GM12878 (cell line): ENCODE data around the gene MUSTN1. TPM values are rescaled to one million over a fixed set of nuclear protein-coding genes. Genes with fewer than 3 reads are reported as not detected.

Source experiments
- ATAC-seq: fragments of 200-7000 bp; cut with Tn5 transposase; 3 replicates; pipeline ENCODE4 v1.9.1; 2020; ENCODE audit warnings: mild to moderate bottlenecking, moderate library complexity
- BruUV-seq: library from RNA; stranded (reverse); fragments of 400-500 nt; replicated peaks from 2 replicates; lab custom pipeline; 2021; lab: Mats Ljungman, UMichigan
- CTCF ChIA-PET: fragments of 300-600 bp; sonication (Branson Sonifier 250); formaldehyde crosslinking; extraction: SDS; loops from one replicate; lab custom pipeline; 2021; ENCODE audit warnings: inconsistent platforms; lab: Yijun Ruan, JAX
- POLR2A ChIA-PET: fragments of 350-600 bp; formaldehyde crosslinking; extraction: SDS; loops from one replicate; lab custom pipeline; 2021; ENCODE audit warnings: inconsistent platforms; lab: Charles Lee
- RAD21 ChIA-PET: fragments of 300-600 bp; sonication (Branson Sonifier 250); formaldehyde crosslinking; loops from one replicate; lab custom pipeline; 2023; ENCODE audit warnings: antibody characterized with exemption; ENCODE audit not compliant: unreplicated experiment; lab: Charles Lee
- SMC1A ChIA-PET: fragments of 300-600 bp; sonication (Branson Sonifier 250); formaldehyde crosslinking; loops from one replicate; lab custom pipeline; 2023; ENCODE audit not compliant: unreplicated experiment, uncharacterized antibody; lab: Charles Lee
- DNase-seq: peaks from one replicate; pipeline ENCODE4 v3.0.0-alpha.2; 2011; ENCODE audit warnings: low read depth, low spot score
- FAIRE-seq: peaks from 3 replicates; lab custom pipeline; 2011; peaks lifted over from hg19 to GRCh38; lab: Jason Lieb, UNC
- H2AFZ ChIP-seq: 2 replicates; pipeline ENCODE4 v1.6.0; 2011; ENCODE audit warnings: low read depth, low read length, control low read depth; ENCODE audit not compliant: control insufficient read depth
- H3K27ac ChIP-seq: 2 replicates; pipeline ENCODE4 v1.5.1; 2011; ENCODE audit warnings: control low read depth; ENCODE audit not compliant: control insufficient read depth, insufficient read depth
- H3K27me3 ChIP-seq, 2 experiments: replicated peaks in 1 of 2; 2 replicates each; pipeline versions ENCODE4 v1.6.0 to v1.6.1; 2011; ENCODE audit warnings: low read length in 1 of 2; ENCODE audit not compliant: control insufficient read depth in 2 of 2, insufficient read depth in 2 of 2
- H3K36me3 ChIP-seq, 2 experiments: 2 replicates each; pipeline ENCODE4 v1.5.1; 2011; ENCODE audit warnings: low read length in 1 of 2; ENCODE audit not compliant: control insufficient read depth in 2 of 2, insufficient read depth in 2 of 2
- H3K4me1 ChIP-seq: 2 replicates; pipeline ENCODE4 v1.6.1; 2011; ENCODE audit warnings: mild to moderate bottlenecking, low read length, moderate library complexity, mixed read lengths; ENCODE audit not compliant: control insufficient read depth, insufficient read depth
- H3K4me2 ChIP-seq: 2 replicates; pipeline ENCODE4 v1.6.0; 2011; ENCODE audit warnings: control low read depth; ENCODE audit not compliant: control insufficient read depth, insufficient read depth
- H3K4me3 ChIP-seq: fragments of 200-600 bp; sonication (generic); 2 replicates; pipeline ENCODE4 v1.5.1; 2016
- H3K79me2 ChIP-seq: 2 replicates; pipeline ENCODE4 v1.6.0; 2011; ENCODE audit warnings: low read length; ENCODE audit not compliant: control insufficient read depth, insufficient read depth
- H3K9ac ChIP-seq: 2 replicates; pipeline ENCODE4 v1.8.0; 2011; ENCODE audit warnings: low read length, control low read depth, mixed read lengths; ENCODE audit not compliant: control insufficient read depth, insufficient read depth
- H3K9me3 ChIP-seq: replicated peaks from 3 replicates; pipeline ENCODE4 v1.5.1; 2011; ENCODE audit warnings: mild to moderate bottlenecking, low read length; ENCODE audit not compliant: control insufficient read depth, insufficient read depth
- H4K20me1 ChIP-seq: 2 replicates; pipeline ENCODE4 v1.6.0; 2011; ENCODE audit not compliant: control insufficient read depth, insufficient read depth
- ATF7 ChIP-seq: fragments of 450-650 bp; IDR thresholded peaks from 2 replicates; pipeline ENCODE4 v1.6.1; 2016; ENCODE audit warnings: low read depth, mild to moderate bottlenecking
- CUX1 ChIP-seq: IDR thresholded peaks from 2 replicates; pipeline ENCODE4 v1.6.1; 2012; ENCODE audit warnings: improper control_type of control experiment, low read depth, low read length; ENCODE audit not compliant: insufficient replicate concordance
- RB1 ChIP-seq: fragments of 450-650 bp; formaldehyde crosslinking; IDR thresholded peaks from 2 replicates; pipeline ENCODE4 v1.6.1; 2017; ENCODE audit warnings: mild to moderate bottlenecking, borderline replicate concordance
- RBBP5 ChIP-seq: fragments of 200-600 bp; sonication (generic); conservative IDR thresholded peaks from 2 replicates; pipeline ENCODE4 v1.6.1; 2016
- SKIL ChIP-seq: fragments of 450-650 bp; IDR thresholded peaks from 2 replicates; pipeline ENCODE4 v1.6.1; 2017; ENCODE audit warnings: mild to moderate bottlenecking, low read depth, inconsistent platforms; ENCODE audit not compliant: poor library complexity, severe bottlenecking
- SMAD1 ChIP-seq: fragments of 450-650 bp; IDR thresholded peaks from 2 replicates; pipeline ENCODE4 v1.6.1; 2018; ENCODE audit warnings: mild to moderate bottlenecking, low read depth; ENCODE audit not compliant: partially characterized antibody
- TCF3 ChIP-seq: IDR thresholded peaks from 2 replicates; pipeline ENCODE4 v1.6.1; 2012; ENCODE audit warnings: low read depth, mild to moderate bottlenecking, low read length, borderline replicate concordance; ENCODE audit not compliant: insufficient read depth
- WGBS: methylation state at CpG from one replicate; pipeline ENCODE4 v1.1.6; 2016; ENCODE audit warnings: low lambda C conversion rate; ENCODE audit not compliant: insufficient replicate concordance, insufficient coverage; ENCODE audit errors: missing lambda C conversion rate; 5-methylcytosine and 5-hydroxymethylcytosine counted together
- in situ Hi-C: fragments of 300-500 bp; cut with MboI; formaldehyde crosslinking; loops from 9 replicates; pipeline ENCODE4 v1.14.3; 2018; ENCODE audit warnings: mixed read lengths
- intact Hi-C: fragments of 100-400 bp; cut with micrococcal nuclease; formaldehyde crosslinking; loops from one replicate; pipeline ENCODE4 v1.14.2; 2022; ENCODE audit not compliant: unreplicated experiment
- polyA plus RNA-seq, 11 experiments: library from polyadenylated mRNA; depleted of rRNA in 4 of 11; unstranded in 6 of 11; stranded (reverse) in 5 of 11; fragments of >200 nt; fragmentation: Nextera tagmentation in 4 of 11; fragmentation: Illumina TruSeq in 1 of 11; extraction: Ambion mirVana in 4 of 11; extraction: Trizol in 1 of 11; gene quantifications; 1 replicate in 1 of 11; 2 replicates in 10 of 11; pipeline versions ENCODE4 v1.2.1 to v1.2.3, GENCODE V29; 2011 to 2016; ENCODE audit warnings: inconsistent platforms in 2 of 11, missing spikeins in 2 of 11, low read depth in 1 of 11
- total RNA-seq, 4 experiments: library from RNA; depleted of rRNA in 3 of 4; stranded (reverse); fragments of >200 nt in 3 of 4; fragmentation: Illumina TruSeq in 1 of 4; extraction: Trizol in 1 of 4; gene quantifications; 2 replicates each; pipeline versions ENCODE4 v1.2.1 to v1.2.3, GENCODE V29; 2013 to 2021

Gene MUSTN1
- total and polyA plus RNA-seq, 10 of the 15 experiments (the other 5 are each of a cell fraction or from before 2014, with no cell fraction given): 0.35 to 4.5 (median 1.2) TPM; not detected in 2

DNA sequence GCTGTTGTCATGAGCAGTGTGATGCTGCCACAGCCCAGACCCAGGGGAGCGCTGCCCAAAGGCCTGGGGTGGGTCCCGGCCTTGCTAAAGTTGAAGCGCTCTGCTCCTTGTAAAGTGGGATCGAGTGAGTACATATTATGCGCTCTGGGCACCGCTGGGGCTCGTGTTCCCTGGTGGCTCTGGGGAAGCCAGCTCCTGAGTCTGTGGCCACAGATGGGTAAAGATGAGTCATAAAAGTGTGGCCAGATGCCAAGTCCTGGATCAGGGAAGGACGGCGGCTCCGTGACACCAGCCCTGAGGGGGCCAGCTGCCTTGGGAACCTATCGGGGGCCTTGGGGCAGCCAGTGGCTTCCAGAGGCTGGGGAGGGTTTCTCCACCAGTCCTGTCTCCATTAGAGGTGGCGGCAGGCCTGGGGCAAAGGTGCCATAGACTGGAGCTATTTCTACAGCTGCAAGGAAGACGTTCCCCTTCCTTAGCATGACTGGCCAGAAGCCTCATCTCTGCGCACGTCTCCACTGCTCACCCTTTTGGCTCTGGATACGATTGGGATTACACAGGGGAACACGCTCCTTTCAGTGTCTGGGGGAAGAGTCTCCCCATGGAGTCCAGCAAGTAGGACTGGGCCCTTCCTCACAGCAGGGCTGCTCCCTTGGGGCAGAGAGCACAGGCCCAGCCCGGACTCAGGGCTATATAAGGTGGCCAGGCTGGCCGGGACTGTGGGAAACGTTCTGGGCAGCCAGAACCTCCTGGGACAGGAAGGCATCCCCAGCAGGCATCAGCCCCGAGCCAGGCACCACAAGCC lies 3.1 kb downstream of the MUSTN1 start (continued):
- no peak for TF ChIP-seq SKIL

DNA sequence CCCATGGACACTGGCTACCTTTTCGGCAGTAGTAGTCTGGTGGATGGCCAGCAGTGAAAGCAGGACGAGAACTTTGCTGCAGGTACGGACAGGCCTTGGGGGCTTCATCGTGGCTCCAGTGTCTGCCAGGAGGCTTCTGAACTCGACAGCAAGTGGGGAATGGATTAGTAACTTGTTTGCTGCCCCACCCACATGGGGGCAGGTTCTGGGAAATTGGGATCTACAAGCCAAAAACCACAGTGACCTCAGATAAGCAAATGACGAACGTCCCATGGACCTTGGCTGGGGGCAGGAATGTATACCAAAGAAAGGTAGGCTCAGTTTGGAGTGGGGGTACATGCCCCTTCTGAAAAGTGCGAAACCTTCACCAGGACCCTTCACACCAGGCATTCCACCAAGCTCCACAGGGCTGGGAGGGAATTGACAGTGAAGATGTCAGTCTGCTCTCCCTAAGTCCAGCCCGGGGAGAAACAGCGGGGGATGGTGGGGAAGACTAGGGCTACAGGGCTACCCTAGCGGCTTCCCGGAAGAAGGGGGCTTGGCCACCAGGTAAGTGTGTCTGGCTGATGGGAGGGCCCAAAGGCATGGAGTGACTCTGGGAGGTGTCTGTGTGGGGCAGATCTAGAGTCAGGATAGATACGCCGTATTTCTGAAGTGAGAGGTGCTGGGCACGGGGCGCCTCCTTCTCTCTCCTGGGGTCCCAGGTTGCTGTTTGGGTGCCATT lies 4.1 kb downstream of the MUSTN1 start, which contains the start of gene ITIH4:
TSS of gene ITIH4 (minus strand) at position 138 of the 724 bp plus-strand sequence. CDS start at position 108, 30 bp downstream.
- Histone ChIP-seq H3K9ac (no peak within 1 kb of the TSS), H3K27ac (no peak within 1 kb of the TSS), H3K27me3 (no peaks in the 10 kb centered on the region), H3K4me3 (no peak within 1 kb of the TSS), H4K20me1 (no peaks in the 10 kb centered on the region), H3K4me2 (no peak within 1 kb of the TSS), H3K4me1 (no peaks in the 10 kb centered on the region), H3K36me3 (no peaks in the 10 kb centered on the region; a peak in 2 of 4 replicates), H3K79me2 (no peaks in the 10 kb centered on the region), H2AFZ (no peak within 1 kb of the TSS), H3K9me3 (no peaks in the 10 kb centered on the region)
- ChIA-PET SMC1A (no interaction called here), POLR2A (no interaction called here), RAD21 (no interaction called here), CTCF (no interaction called here)
- no peak for ATAC-seq
- no TSS peak for BruUV-seq
- intact Hi-C loops (no loop called here), in situ Hi-C loops (no loop called here)
- WGBS: 83% methylated on average over 16 of the region's 16 CpGs
- TF ChIP-seq ATF7 (no peak), CUX1 (no peak), RBBP5 (no peak), TCF3 (no peak), SMAD1 (no peak), RB1 (no peak)
- no peak for FAIRE-seq
- no peak for DNase-seq
